Urinary bladder (tissue), 4 donors: ENCODE results near the gene CXCR5. TPM values are rescaled to one million over a fixed set of nuclear protein-coding genes. Genes with fewer than 3 reads are reported as not detected.
"Not testable (repeated sequence)": the region's sequence is repeated elsewhere in the genome, so short reads cannot be mapped to it uniquely, and the experiment has no call there.

Experiments used
- DNase-seq: peaks from one replicate; pipeline ENCODE4 v3.0.0-alpha.2; 2015; ENCODE audit errors: extremely low spot score
- H3K27ac ChIP-seq: one replicate; pipeline ENCODE4 v1.5.1; 2013; ENCODE audit warnings: low read depth, mild to moderate bottlenecking, moderate library complexity
- H3K36me3 ChIP-seq: one replicate; pipeline ENCODE4 v1.6.1; 2013; ENCODE audit warnings: mild to moderate bottlenecking, moderate library complexity; ENCODE audit not compliant: insufficient read depth
- H3K4me1 ChIP-seq: one replicate; pipeline ENCODE4 v1.6.1; 2013; ENCODE audit warnings: mild to moderate bottlenecking, moderate library complexity; ENCODE audit not compliant: insufficient read depth
- H3K4me3 ChIP-seq: one replicate; pipeline ENCODE4 v1.5.1; 2013; ENCODE audit warnings: low read depth, low read length
- WGBS: extraction: QIAGEN DNeasy Blood & Tissue Kit; methylation state at CpG from one replicate; pipeline ENCODE4 v1.1.7; 2013; 5-methylcytosine and 5-hydroxymethylcytosine counted together
- polyA plus RNA-seq: library from polyadenylated mRNA; stranded (reverse); fragments of 200-250 nt; gene quantifications from one replicate; pipeline ENCODE4 v1.2.3, GENCODE V29; 2013
- total RNA-seq: library from RNA; depleted of rRNA; stranded (reverse); fragments of >200 nt; gene quantifications from one replicate; pipeline ENCODE4 v1.2.3, GENCODE V29; 2014
- donor health status: healthy with polysubstance abuse.
- donor health status: healthy.

The CXCR5 gene
- total RNA-seq = not detected
- polyA plus RNA-seq = 0.38 TPM

GRCh38 chr11:118883368-118884071 lies at the start of gene CXCR5:
Gene CXCR5, plus strand, starts transcription at chr11:118883892. Its CDS starts 50 bp downstream, at chr11:118883942.
- H3K4me1 ChIP-seq = no peaks in the 10 kb centered on the region
- H3K27ac ChIP-seq = no peak within 1 kb of the TSS
- 75% methylated on average over 16 of the region's 16 CpGs for WGBS

GRCh38 chr11:118834427-118835028 lies 49.2 kb upstream of the CXCR5 start:
- DNase-seq = no peak
- Histone ChIP-seq H3K4me3 (no peak overlapping the region), H3K4me1 (no peaks in the 10 kb centered on the region), H3K27ac (no peak overlapping the region), H3K36me3 (peaks cover 2% of the 10 kb centered on the region)
- 72% methylated on average over 6 of the region's 6 CpGs for WGBS

More at GRCh38 chr11:118883368-118884071, at the start of gene CXCR5:
- Histone ChIP-seq H3K36me3 (no peaks in the 10 kb centered on the region), H3K4me3 (no peak within 1 kb of the TSS)
- no peak for DNase-seq

GRCh38 chr11:118837868-118838267 lies 45.8 kb upstream of the CXCR5 start:
- WGBS = 88% methylated on average over 8 of the region's 8 CpGs
- Histone ChIP-seq H3K36me3 (peaks cover 2% of the 10 kb centered on the region), H3K4me1 (no peaks in the 10 kb centered on the region), H3K4me3 (no peak overlapping the region), H3K27ac (no peak overlapping the region)
- DNase-seq = no peak

GRCh38 chr11:118838905-118839553 lies 44.7 kb upstream of the CXCR5 start:
- DNase-seq = no peak
- Histone ChIP-seq H3K36me3 (peaks cover 2% of the 10 kb centered on the region), H3K4me1 (no peaks in the 10 kb centered on the region), H3K4me3 (no peak overlapping the region), H3K27ac (no peak overlapping the region)
- 76% methylated on average over 4 of the region's 4 CpGs for WGBS

- H3K4me1 ChIP-seq = no peaks in the 10 kb centered on the region
- H3K36me3 ChIP-seq = peaks cover 2% of the 10 kb centered on the region
- no peak overlapping the region for H3K27ac ChIP-seq
- no peak for DNase-seq
- no peak overlapping the region for H3K4me3 ChIP-seq
- WGBS = 80% methylated on average over 8 of the region's 8 CpGs
These were observed 42.0 kb upstream of the CXCR5 start for GRCh38 chr11:118841469-118842242.

- Histone ChIP-seq H3K36me3 (peaks cover 2% of the 10 kb centered on the region), H3K4me3 (no peak overlapping the region), H3K4me1 (no peaks in the 10 kb centered on the region), H3K27ac (no peak overlapping the region)
- WGBS = 18% methylated on average over 2 of the region's 2 CpGs
- no peak for DNase-seq
These were observed 41.3 kb upstream of the CXCR5 start for GRCh38 chr11:118842369-118842768.

GRCh38 chr11:118842843-118843242 lies 40.8 kb upstream of the CXCR5 start:
- WGBS = 70% methylated on average over 7 of the region's 7 CpGs

GRCh38 chr11:118843565-118843964 lies 40.1 kb upstream of the CXCR5 start:
- 85% methylated on average over 2 of the region's 2 CpGs for WGBS
- H3K27ac ChIP-seq = no peak overlapping the region
- no peaks in the 10 kb centered on the region for H3K4me1 ChIP-seq
- no peak overlapping the region for H3K4me3 ChIP-seq
- no peak for DNase-seq
- H3K36me3 ChIP-seq = no peaks in the 10 kb centered on the region

More at GRCh38 chr11:118842843-118843242, 40.8 kb upstream of the CXCR5 start:
- not testable (repeated sequence) for DNase-seq, H3K4me3 ChIP-seq, H3K27ac ChIP-seq, H3K4me1 ChIP-seq, H3K36me3 ChIP-seq

- H3K4me3 ChIP-seq = no peak overlapping the region
- no peak overlapping the region for H3K27ac ChIP-seq
These were observed 38.3 kb upstream of the CXCR5 start for GRCh38 chr11:118845369-118845768.

GRCh38 chr11:118846181-118846935 lies 37.3 kb upstream of the CXCR5 start:
- Histone ChIP-seq H3K4me1 (no peaks in the 10 kb centered on the region), H3K36me3 (no peaks in the 10 kb centered on the region), H3K27ac (no peak overlapping the region), H3K4me3 (no peak overlapping the region)
- WGBS = 82% methylated on average over 3 of the region's 3 CpGs
- no peak for DNase-seq

More at GRCh38 chr11:118845369-118845768, 38.3 kb upstream of the CXCR5 start:
- DNase-seq = peak; percentile 31
- Histone ChIP-seq H3K4me1 (no peaks in the 10 kb centered on the region), H3K36me3 (no peaks in the 10 kb centered on the region)

- no peak overlapping the region for H3K27ac ChIP-seq
- no peak overlapping the region for H3K4me3 ChIP-seq
- no peaks in the 10 kb centered on the region for H3K4me1 ChIP-seq
- no peaks in the 10 kb centered on the region for H3K36me3 ChIP-seq
- no peak for DNase-seq
- WGBS = 94% methylated on average over 4 of the region's 4 CpGs
These were observed 33.9 kb upstream of the CXCR5 start for GRCh38 chr11:118849825-118850224.

GRCh38 chr11:118851970-118852369 lies 31.7 kb upstream of the CXCR5 start:
- no peak overlapping the region for H3K4me3 ChIP-seq
- H3K36me3 ChIP-seq = no peaks in the 10 kb centered on the region
- no peaks in the 10 kb centered on the region for H3K4me1 ChIP-seq
- no peak overlapping the region for H3K27ac ChIP-seq
- 67% methylated on average over 3 of the region's 3 CpGs for WGBS
- no peak for DNase-seq

GRCh38 chr11:118853678-118854077 lies 30.0 kb upstream of the CXCR5 start:
- no peak for DNase-seq
- Histone ChIP-seq H3K4me1 (no peaks in the 10 kb centered on the region), H3K27ac (no peak overlapping the region), H3K36me3 (no peaks in the 10 kb centered on the region), H3K4me3 (no peak overlapping the region)
- 91% methylated on average over 12 of the region's 12 CpGs for WGBS
